Karpas-422 (cell line): ENCODE measurements around the gene ITGA4. TPM values are rescaled to one million over a fixed set of nuclear protein-coding genes. Genes with fewer than 3 reads are reported as not detected.

Experiments
- DNase-seq: peaks from one replicate; pipeline ENCODE4 v3.0.0-alpha.2; 2015
- H2AFZ ChIP-seq: fragments of 200-600 bp; sonication (generic); 2 replicates; pipeline ENCODE4 v1.6.1; 2014; ENCODE audit warnings: antibody characterized with exemption, low read length, mixed read lengths
- H3K27ac ChIP-seq: fragments of 200-600 bp; sonication (generic); 2 replicates; pipeline ENCODE4 v1.5.1; 2014; ENCODE audit warnings: mild to moderate bottlenecking, low read length, moderate library complexity
- H3K27me3 ChIP-seq: fragments of 200-600 bp; sonication (generic); 2 replicates; pipeline ENCODE4 v1.6.1; 2014; ENCODE audit warnings: low read length, mixed read lengths
- H3K36me3 ChIP-seq: fragments of 200-600 bp; sonication (generic); 2 replicates; pipeline ENCODE4 v1.6.1; 2014; ENCODE audit warnings: low read length, mixed read lengths; ENCODE audit not compliant: insufficient read depth
- H3K4me1 ChIP-seq: fragments of 200-600 bp; sonication (generic); 2 replicates; pipeline ENCODE4 v1.6.1; 2014; ENCODE audit warnings: mild to moderate bottlenecking, low read length, mixed read lengths
- H3K4me2 ChIP-seq: fragments of 200-600 bp; sonication (generic); 2 replicates; pipeline ENCODE4 v1.6.1; 2014; ENCODE audit warnings: low read length, low read depth, mild to moderate bottlenecking; ENCODE audit not compliant: poor library complexity, severe bottlenecking
- H3K4me3 ChIP-seq: fragments of 200-600 bp; sonication (generic); 2 replicates; pipeline ENCODE4 v1.5.1; 2014; ENCODE audit warnings: mild to moderate bottlenecking, antibody characterized with exemption, low read length, mixed read lengths
- H3K79me2 ChIP-seq: fragments of 200-600 bp; sonication (generic); 2 replicates; pipeline ENCODE4 v1.6.1; 2014; ENCODE audit warnings: mild to moderate bottlenecking, low read length, mixed read lengths
- H3K9ac ChIP-seq: fragments of 200-600 bp; sonication (generic); 2 replicates; pipeline ENCODE4 v1.6.0; 2014; ENCODE audit warnings: low read length
- H3K9me2 ChIP-seq: fragments of 200-600 bp; sonication (generic), shearing (Covaris generic); replicated peaks from 2 replicates; pipeline ENCODE4 v1.6.0; 2014; ENCODE audit warnings: mild to moderate bottlenecking, low read length, moderate library complexity; ENCODE audit not compliant: insufficient read depth
- H3K9me3 ChIP-seq: fragments of 300-700, 200-600 bp; sonication (generic); 2 replicates; pipeline ENCODE4 v1.6.1; 2014; ENCODE audit warnings: low read length, mixed read lengths
- H4K20me1 ChIP-seq: fragments of 200-600 bp; sonication (generic); 2 replicates; pipeline ENCODE4 v1.6.1; 2014; ENCODE audit warnings: mild to moderate bottlenecking, antibody characterized with exemption, low read length, low read depth; ENCODE audit not compliant: insufficient read depth
- total RNA-seq: library from RNA; depleted of rRNA; stranded (reverse); fragments of >200 nt; shearing (Covaris generic); gene quantifications from 2 replicates; pipeline ENCODE4 v1.2.3, GENCODE V29; 2014; ENCODE audit warnings: low replicate concordance

ITGA4 gene
- total RNA-seq, 1 experiment from 2014 or later: 244 TPM

GRCh38 chr2:181461056-181461997 lies 4.1 kb downstream of the ITGA4 start:
- H3K9ac ChIP-seq: peak overlapping the region; percentile 91
- H2AFZ ChIP-seq: no peak overlapping the region
- peaks cover 94% of the 10 kb centered on the region for H3K79me2 ChIP-seq
- H3K27ac ChIP-seq: peak overlapping the region; percentile 98
- peaks cover 16% of the 10 kb centered on the region for H4K20me1 ChIP-seq
- peak overlapping the region; percentile 70 for H3K4me3 ChIP-seq
- H3K36me3 ChIP-seq: peaks cover 64% of the 10 kb centered on the region
- peak; percentile 60 for DNase-seq
- H3K4me1 ChIP-seq: peaks cover 78% of the 10 kb centered on the region
- H3K4me2 ChIP-seq: peak overlapping the region; percentile 95
- H3K27me3 ChIP-seq: no peaks in the 10 kb centered on the region
- H3K9me3 ChIP-seq: no peaks in the 10 kb centered on the region
- H3K9me2 ChIP-seq: no peaks in the 10 kb centered on the region

GRCh38 chr2:181462033-181462432 lies 4.8 kb downstream of the ITGA4 start:
- H3K79me2 ChIP-seq: peaks cover 98% of the 10 kb centered on the region
- H3K27ac ChIP-seq: peak overlapping the region; percentile 98
- H3K9me2 ChIP-seq: no peaks in the 10 kb centered on the region
- no peaks in the 10 kb centered on the region for H3K9me3 ChIP-seq
- H3K27me3 ChIP-seq: no peaks in the 10 kb centered on the region
- peaks cover 75% of the 10 kb centered on the region for H3K4me1 ChIP-seq
- H4K20me1 ChIP-seq: peaks cover 16% of the 10 kb centered on the region
- peaks cover 71% of the 10 kb centered on the region for H3K36me3 ChIP-seq
- no peak overlapping the region for H3K4me3 ChIP-seq
- H2AFZ ChIP-seq: no peak overlapping the region
- peak overlapping the region; percentile 95 for H3K4me2 ChIP-seq
- no peak overlapping the region for H3K9ac ChIP-seq
- DNase-seq: no peak

- Histone ChIP-seq H4K20me1 (peaks cover 25% of the 10 kb centered on the region), H3K4me1 (peaks cover 77% of the 10 kb centered on the region), H3K4me3 (no peak overlapping the region), H2AFZ (no peak overlapping the region), H3K27ac (peak overlapping the region; percentile 98; the same call in 1 of the 2 replicates), H3K36me3 (peaks cover 86% of the 10 kb centered on the region), H3K79me2 (peaks cover 99% of the 10 kb centered on the region), H3K9me3 (no peaks in the 10 kb centered on the region), H3K9me2 (no peaks in the 10 kb centered on the region), H3K27me3 (no peaks in the 10 kb centered on the region), H3K9ac (no peak overlapping the region), H3K4me2 (peak overlapping the region; percentile 95)
- no peak for DNase-seq
These were observed 6.4 kb downstream of the ITGA4 start for GRCh38 chr2:181463588-181463987.

GRCh38 chr2:181464966-181465365 lies 7.8 kb downstream of the ITGA4 start:
- H3K4me1 ChIP-seq: peaks cover 68% of the 10 kb centered on the region
- no peak overlapping the region for H2AFZ ChIP-seq
- no peak overlapping the region for H3K4me3 ChIP-seq
- H3K9ac ChIP-seq: no peak overlapping the region
- peaks cover 95% of the 10 kb centered on the region for H3K79me2 ChIP-seq
- H3K27me3 ChIP-seq: no peaks in the 10 kb centered on the region
- DNase-seq: no peak
- peaks cover 85% of the 10 kb centered on the region for H3K36me3 ChIP-seq
- peak overlapping the region; percentile 52 for H3K27ac ChIP-seq
- H3K9me2 ChIP-seq: no peaks in the 10 kb centered on the region
- peak overlapping the region; percentile 14 for H3K4me2 ChIP-seq
- no peaks in the 10 kb centered on the region for H3K9me3 ChIP-seq
- H4K20me1 ChIP-seq: peaks cover 32% of the 10 kb centered on the region

GRCh38 chr2:181465676-181466375 lies 8.6 kb downstream of the ITGA4 start:
- H3K9me2 ChIP-seq: no peaks in the 10 kb centered on the region
- peak overlapping the region; percentile 14 for H3K4me2 ChIP-seq
- H3K9ac ChIP-seq: no peak overlapping the region
- H3K27ac ChIP-seq: peak overlapping the region; percentile 52
- H2AFZ ChIP-seq: no peak overlapping the region
- no peak overlapping the region for H3K4me3 ChIP-seq
- H3K36me3 ChIP-seq: peaks cover 89% of the 10 kb centered on the region
- no peaks in the 10 kb centered on the region for H3K9me3 ChIP-seq
- H3K79me2 ChIP-seq: peaks cover 95% of the 10 kb centered on the region
- no peaks in the 10 kb centered on the region for H3K27me3 ChIP-seq
- H3K4me1 ChIP-seq: peaks cover 62% of the 10 kb centered on the region
- H4K20me1 ChIP-seq: peaks cover 41% of the 10 kb centered on the region
- no peak for DNase-seq

GRCh38 chr2:181466661-181467576 lies 9.7 kb downstream of the ITGA4 start:
- Histone ChIP-seq H3K4me1 (peaks cover 58% of the 10 kb centered on the region), H3K27me3 (no peaks in the 10 kb centered on the region), H3K36me3 (peaks cover 91% of the 10 kb centered on the region), H3K4me3 (no peak overlapping the region), H3K4me2 (no peak overlapping the region), H3K9me3 (no peaks in the 10 kb centered on the region), H3K9me2 (no peaks in the 10 kb centered on the region), H3K9ac (no peak overlapping the region), H3K27ac (peak overlapping the region; percentile 52), H2AFZ (no peak overlapping the region), H4K20me1 (peaks cover 51% of the 10 kb centered on the region), H3K79me2 (peaks cover 96% of the 10 kb centered on the region)
- peak; percentile 85 for DNase-seq

GRCh38 chr2:181467966-181468707 lies 11.0 kb downstream of the ITGA4 start:
- H3K4me1 ChIP-seq: peaks cover 46% of the 10 kb centered on the region
- peaks cover 58% of the 10 kb centered on the region for H4K20me1 ChIP-seq
- no peak overlapping the region for H3K4me2 ChIP-seq
- H3K36me3 ChIP-seq: peaks cover 91% of the 10 kb centered on the region
- no peaks in the 10 kb centered on the region for H3K9me3 ChIP-seq
- H3K9ac ChIP-seq: no peak overlapping the region
- peaks cover 96% of the 10 kb centered on the region for H3K79me2 ChIP-seq
- H3K27me3 ChIP-seq: no peaks in the 10 kb centered on the region
- DNase-seq: no peak
- no peaks in the 10 kb centered on the region for H3K9me2 ChIP-seq
- no peak overlapping the region for H3K4me3 ChIP-seq
- H2AFZ ChIP-seq: no peak overlapping the region
- no peak overlapping the region for H3K27ac ChIP-seq
